ENCODE data around the gene MAN2A2. TPM values are rescaled to one million over a fixed set of nuclear protein-coding genes. Genes with fewer than 3 reads are reported as not detected.

Gene MAN2A2
- total RNA-seq, 1 donor, result 38.8 TPM

- Histone ChIP-seq H3K4me3 (ENCODE audit: low read length) (peak overlapping the region; percentile 68), H3K27me3 (ENCODE audit: insufficient read depth, low read length) (no peaks in the 10 kb centered on the region), H3K9me3 (ENCODE audit: low read depth, low read length) (no peaks in the 10 kb centered on the region), H3K4me1 (ENCODE audit: insufficient read depth, low read length) (peaks cover 68% of the 10 kb centered on the region)
Measured at GRCh38 chr15:90930861-90931574, 27.9 kb downstream of the MAN2A2 start.

DNA sequence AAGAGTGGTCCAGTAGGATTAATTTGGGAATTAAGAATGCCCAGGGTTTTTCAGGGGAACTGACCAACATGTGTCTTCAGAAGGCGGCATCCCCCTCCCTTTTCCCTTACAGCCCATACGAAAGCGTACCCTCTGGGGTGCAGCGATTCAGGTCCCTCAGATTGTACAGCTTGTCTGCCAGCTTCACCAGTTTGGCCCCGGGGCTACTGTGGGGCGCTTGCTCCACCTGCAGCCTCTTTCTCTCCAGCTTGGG lies 28.4 kb downstream of the MAN2A2 start:
- H3K4me3 ChIP-seq (ENCODE audit: low read length), result peak overlapping the region; percentile 67
- no peaks in the 10 kb centered on the region for H3K27me3 ChIP-seq (ENCODE audit: insufficient read depth, low read length)
- peaks cover 73% of the 10 kb centered on the region for H3K4me1 ChIP-seq (ENCODE audit: insufficient read depth, low read length)
- H3K9me3 ChIP-seq (ENCODE audit: low read depth, low read length), result no peaks in the 10 kb centered on the region

GRCh38 chr15:90931828-90932659 lies 28.9 kb downstream of the MAN2A2 start, which contains the start of gene HDDC3:
HDDC3 (minus strand) TSS chr15:90932549; CDS start chr15:90932540, 9 bp downstream.
- Histone ChIP-seq H3K27me3 (ENCODE audit: insufficient read depth, low read length) (no peaks in the 10 kb centered on the region), H3K9me3 (ENCODE audit: low read depth, low read length) (no peaks in the 10 kb centered on the region), H3K4me1 (ENCODE audit: insufficient read depth, low read length) (peaks cover 75% of the 10 kb centered on the region), H3K4me3 (ENCODE audit: low read length) (peak within 1 kb of the TSS; percentile 67)

GRCh38 chr15:90932660-90932991 lies 29.5 kb downstream of the MAN2A2 start:
- Histone ChIP-seq H3K4me1 (ENCODE audit: insufficient read depth, low read length) (peaks cover 75% of the 10 kb centered on the region), H3K27me3 (ENCODE audit: insufficient read depth, low read length) (no peaks in the 10 kb centered on the region), H3K4me3 (ENCODE audit: low read length) (peak overlapping the region; percentile 67), H3K9me3 (ENCODE audit: low read depth, low read length) (no peaks in the 10 kb centered on the region)

- Histone ChIP-seq H3K27me3 (ENCODE audit: insufficient read depth, low read length) (no peaks in the 10 kb centered on the region), H3K9me3 (ENCODE audit: low read depth, low read length) (no peaks in the 10 kb centered on the region), H3K4me1 (ENCODE audit: insufficient read depth, low read length) (peaks cover 69% of the 10 kb centered on the region), H3K4me3 (ENCODE audit: low read length) (no peak overlapping the region)
Measured at GRCh38 chr15:90933301-90933700, 30.2 kb downstream of the MAN2A2 start.

DNA sequence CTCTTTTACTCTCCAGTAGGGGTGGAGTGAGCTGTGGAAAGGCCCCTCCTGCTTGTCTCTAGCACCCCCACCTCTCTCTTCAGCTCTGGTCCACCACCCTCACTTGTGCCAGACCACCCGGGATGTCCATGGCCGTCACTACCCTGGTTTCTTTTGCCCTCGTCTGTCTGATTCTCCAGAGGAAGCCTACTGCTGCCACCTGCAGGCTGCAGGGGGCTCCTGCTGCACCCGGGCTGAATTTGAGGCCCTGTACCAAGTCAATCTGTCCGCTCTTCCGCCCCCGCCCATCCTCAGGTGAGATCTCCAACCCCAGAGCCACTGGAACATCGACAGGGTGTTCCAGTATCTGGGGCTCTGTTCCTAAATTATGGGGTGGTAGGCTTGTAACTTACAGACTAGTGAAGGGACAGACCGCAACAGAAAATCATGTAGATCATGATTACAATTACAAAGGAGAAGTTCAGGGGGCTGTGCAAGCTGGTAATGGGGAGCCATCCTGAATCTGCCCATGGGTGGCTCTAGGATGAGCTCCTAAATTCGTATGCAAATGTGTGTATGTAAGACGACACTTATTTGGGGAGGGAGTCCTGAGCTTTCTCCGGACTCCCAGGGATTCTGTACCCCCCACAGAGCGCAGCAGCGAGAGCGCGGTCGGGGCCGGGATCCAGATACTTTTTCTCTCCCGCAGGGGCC lies 31.3 kb downstream of the MAN2A2 start:
- Histone ChIP-seq H3K27me3 (ENCODE audit: insufficient read depth, low read length) (no peaks in the 10 kb centered on the region), H3K9me3 (ENCODE audit: low read depth, low read length) (no peaks in the 10 kb centered on the region), H3K4me1 (ENCODE audit: insufficient read depth, low read length) (peaks cover 58% of the 10 kb centered on the region), H3K4me3 (ENCODE audit: low read length) (peak overlapping the region; percentile 63)

GRCh38 chr15:90934949-90935751 lies 32.0 kb downstream of the MAN2A2 start, which contains the start of gene UNC45A:
UNC45A (plus strand) TSS chr15:90935285; CDS start chr15:90935325, 40 bp downstream.
- H3K9me3 ChIP-seq (ENCODE audit: low read depth, low read length), result no peaks in the 10 kb centered on the region
- H3K4me1 ChIP-seq (ENCODE audit: insufficient read depth, low read length), result peaks cover 54% of the 10 kb centered on the region
- H3K27me3 ChIP-seq (ENCODE audit: insufficient read depth, low read length), result no peaks in the 10 kb centered on the region
- peak within 1 kb of the TSS; percentile 63 for H3K4me3 ChIP-seq (ENCODE audit: low read length)

GRCh38 chr15:90936823-90937222 lies 33.7 kb downstream of the MAN2A2 start:
- no peaks in the 10 kb centered on the region for H3K9me3 ChIP-seq (ENCODE audit: low read depth, low read length)
- no peaks in the 10 kb centered on the region for H3K27me3 ChIP-seq (ENCODE audit: insufficient read depth, low read length)
- no peak overlapping the region for H3K4me3 ChIP-seq (ENCODE audit: low read length)
- peaks cover 38% of the 10 kb centered on the region for H3K4me1 ChIP-seq (ENCODE audit: insufficient read depth, low read length)

- no peaks in the 10 kb centered on the region for H3K27me3 ChIP-seq (ENCODE audit: insufficient read depth, low read length)
- no peaks in the 10 kb centered on the region for H3K9me3 ChIP-seq (ENCODE audit: low read depth, low read length)
- H3K4me3 ChIP-seq (ENCODE audit: low read length), result no peak overlapping the region
- peaks cover 27% of the 10 kb centered on the region for H3K4me1 ChIP-seq (ENCODE audit: insufficient read depth, low read length)
Measured at GRCh38 chr15:90938261-90938660, 35.2 kb downstream of the MAN2A2 start.

- Histone ChIP-seq H3K4me3 (ENCODE audit: low read length) (no peak overlapping the region), H3K9me3 (ENCODE audit: low read depth, low read length) (no peaks in the 10 kb centered on the region), H3K27me3 (ENCODE audit: insufficient read depth, low read length) (no peaks in the 10 kb centered on the region), H3K4me1 (ENCODE audit: insufficient read depth, low read length) (peaks cover 15% of the 10 kb centered on the region)
Measured at GRCh38 chr15:90939756-90940155, 36.7 kb downstream of the MAN2A2 start.

GRCh38 chr15:90941038-90941437 lies 37.9 kb downstream of the MAN2A2 start:
- Histone ChIP-seq H3K9me3 (ENCODE audit: low read depth, low read length) (no peaks in the 10 kb centered on the region), H3K4me1 (ENCODE audit: insufficient read depth, low read length) (peaks cover 6% of the 10 kb centered on the region), H3K4me3 (ENCODE audit: low read length) (no peak overlapping the region), H3K27me3 (ENCODE audit: insufficient read depth, low read length) (no peaks in the 10 kb centered on the region)

DNA sequence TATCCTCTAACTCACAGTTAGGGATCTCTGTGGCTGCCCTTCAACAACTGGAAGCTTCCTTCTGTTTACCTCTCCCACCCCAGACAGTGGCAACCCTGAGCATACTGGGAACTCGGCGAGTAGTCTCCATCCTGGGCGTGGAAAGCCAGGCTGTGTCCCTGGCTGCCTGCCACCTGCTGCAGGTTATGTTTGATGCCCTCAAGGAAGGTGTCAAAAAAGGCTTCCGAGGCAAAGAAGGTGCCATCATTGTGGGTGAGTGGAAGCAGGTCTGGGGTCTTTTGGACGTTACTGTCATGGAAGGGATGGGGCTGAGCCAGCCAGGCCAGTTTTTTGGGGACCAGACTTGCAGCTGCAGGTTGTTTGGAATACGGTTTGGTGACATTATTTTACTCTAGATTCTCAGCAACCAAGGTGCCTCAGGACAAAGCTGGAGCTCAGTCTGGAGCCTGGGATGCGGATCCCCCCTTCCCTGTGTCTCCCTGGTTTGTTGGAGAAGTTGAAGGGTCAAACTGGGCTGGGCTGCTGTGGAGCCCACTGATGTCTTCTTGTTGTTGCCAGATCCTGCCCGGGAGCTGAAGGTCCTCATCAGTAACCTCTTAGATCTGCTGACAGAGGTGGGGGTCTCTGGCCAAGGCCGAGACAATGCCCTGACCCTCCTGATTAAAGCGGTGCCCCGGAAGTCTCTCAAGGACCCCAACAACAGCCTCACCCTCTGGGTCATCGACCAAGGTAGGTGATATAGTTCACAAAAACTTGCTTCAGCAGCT lies 39.4 kb downstream of the MAN2A2 start:
- Histone ChIP-seq H3K9me3 (ENCODE audit: low read depth, low read length) (no peaks in the 10 kb centered on the region), H3K4me1 (ENCODE audit: insufficient read depth, low read length) (no peaks in the 10 kb centered on the region), H3K4me3 (ENCODE audit: low read length) (no peak overlapping the region), H3K27me3 (ENCODE audit: insufficient read depth, low read length) (no peaks in the 10 kb centered on the region)

GRCh38 chr15:90945091-90945490 lies 42.0 kb downstream of the MAN2A2 start:
- Histone ChIP-seq H3K4me3 (ENCODE audit: low read length) (no peak overlapping the region), H3K9me3 (ENCODE audit: low read depth, low read length) (no peaks in the 10 kb centered on the region), H3K27me3 (ENCODE audit: insufficient read depth, low read length) (no peaks in the 10 kb centered on the region), H3K4me1 (ENCODE audit: insufficient read depth, low read length) (peaks cover 8% of the 10 kb centered on the region)

GRCh38 chr15:90946538-90946937 lies 43.4 kb downstream of the MAN2A2 start:
- peaks cover 8% of the 10 kb centered on the region for H3K4me1 ChIP-seq (ENCODE audit: insufficient read depth, low read length)
- no peaks in the 10 kb centered on the region for H3K9me3 ChIP-seq (ENCODE audit: low read depth, low read length)
- no peak overlapping the region for H3K4me3 ChIP-seq (ENCODE audit: low read length)
- no peaks in the 10 kb centered on the region for H3K27me3 ChIP-seq (ENCODE audit: insufficient read depth, low read length)

Data from mononuclear cell (primary cell).